Endometrial microvascular endothelial cells (primary cell): ENCODE results near the gene RERE. TPM values are rescaled to one million over a fixed set of nuclear protein-coding genes. Genes with fewer than 3 reads are reported as not detected.

Source experiments
- in situ Hi-C: cut with HindIII; loops from 2 replicates; pipeline ENCODE4 v1.10.0; 2017; ENCODE audit warnings: low sequenced_read_pairs, low pct_unique_long_range_greater_than_20kb; ENCODE audit errors: inconsistent ontology term
- total RNA-seq: library from RNA; depleted of rRNA; stranded (reverse); fragments of >200 nt; gene quantifications from one replicate; pipeline ENCODE4 v1.2.3, GENCODE V29; 2015; ENCODE audit errors: inconsistent ontology term

Gene RERE
- total RNA-seq, 1 donor from 2014 or later, result 16.5 TPM

DNA sequence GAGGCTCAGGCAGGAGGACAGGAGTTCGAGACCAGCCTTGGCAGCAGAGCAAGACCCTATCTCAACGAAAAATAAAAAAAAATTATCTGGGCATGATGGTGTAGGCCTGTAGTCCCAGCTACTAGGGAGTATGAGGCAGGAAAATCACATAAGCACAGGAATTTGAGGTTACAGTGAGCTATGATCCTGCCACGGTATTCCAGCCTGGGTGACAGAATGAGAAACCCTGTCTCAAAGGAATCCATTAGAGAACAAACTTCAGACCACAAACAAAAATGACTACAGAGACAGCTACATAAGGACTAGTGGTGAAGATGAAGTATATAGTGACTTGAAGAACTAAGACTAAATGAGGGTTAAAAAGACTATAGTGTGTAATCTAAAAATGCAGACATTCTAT, 233.1 kb downstream of the RERE start:
- in situ Hi-C loops, result no loop called here

DNA sequence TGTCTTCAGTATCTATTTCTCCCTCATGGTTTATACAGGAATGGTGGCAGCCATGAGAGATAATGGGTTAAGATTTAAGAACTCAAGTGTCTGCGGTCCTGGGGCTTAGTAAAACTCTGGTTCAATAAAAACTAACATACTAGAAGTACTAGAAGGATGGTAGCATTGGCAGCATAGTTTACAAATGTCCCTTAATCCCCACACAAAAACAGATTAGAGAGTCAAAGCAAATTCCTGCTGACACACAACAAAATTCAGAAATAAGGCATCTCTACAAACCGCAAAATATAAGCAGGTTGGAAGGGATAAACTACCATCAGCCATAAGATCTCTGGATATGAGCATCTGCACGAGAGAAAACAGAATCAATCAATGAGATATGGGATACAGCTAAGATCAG, 234.4 kb downstream of the RERE start:
- in situ Hi-C loops, result no loop called here

- in situ Hi-C loops, result no loop called here
Observed at GRCh38 chr1:8580566-8580965, 236.9 kb downstream of the RERE start.

DNA sequence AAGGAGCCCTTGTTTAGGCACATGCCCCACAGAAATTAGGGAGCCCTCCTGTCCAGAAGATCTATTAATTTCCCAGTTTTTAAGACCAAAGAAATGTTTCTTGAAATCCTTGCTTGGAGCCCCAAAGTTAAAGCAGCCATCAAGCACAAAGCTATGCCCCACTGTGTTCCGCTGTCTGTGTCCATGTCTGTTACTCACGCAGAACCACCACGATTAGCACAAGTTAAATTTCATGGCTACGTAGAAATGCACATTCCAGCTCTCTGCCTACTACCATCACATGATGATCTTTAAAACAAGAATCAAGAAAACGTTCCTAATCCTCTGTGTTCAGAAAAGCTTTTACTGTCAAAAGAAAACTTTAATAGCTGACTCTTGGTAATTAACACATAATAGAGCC, 238.5 kb downstream of the RERE start:
- in situ Hi-C loops, result no loop called here

- in situ Hi-C loops, result no loop called here
Observed at GRCh38 chr1:8578132-8578877, 239.1 kb downstream of the RERE start.

DNA sequence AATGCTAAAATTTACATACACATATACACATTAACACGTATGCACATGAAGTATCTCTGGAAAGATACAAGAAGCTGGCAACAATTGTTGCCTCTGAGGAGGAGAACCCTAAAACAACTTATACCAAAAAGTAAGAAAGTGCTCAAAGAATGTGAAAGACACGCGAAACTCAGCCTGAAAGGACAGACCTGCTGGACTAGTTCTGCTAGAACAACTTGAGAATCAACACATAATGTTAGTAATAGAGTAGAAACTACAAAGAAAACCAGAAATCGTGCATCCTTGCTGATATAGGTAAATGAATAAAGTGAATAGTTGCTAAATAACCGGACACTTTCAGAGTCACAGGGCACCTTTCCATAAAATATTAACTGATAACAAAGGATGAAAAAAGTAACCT, 242.5 kb downstream of the RERE start:
- in situ Hi-C loops, result loop anchor here (25.0 kb wide), 1 partner anchor 87 kb away; no protein-coding TSS in a partner anchor

- in situ Hi-C loops, result loop anchor here (25.0 kb wide), 1 partner anchor 90 kb away; no protein-coding TSS in a partner anchor
Observed at GRCh38 chr1:8572106-8572505, 245.3 kb downstream of the RERE start.

GRCh38 chr1:8571200-8571984, 246.0 kb downstream of the RERE start:
- in situ Hi-C loops, result loop anchor here (25.0 kb wide), 1 partner anchor 91 kb away; no protein-coding TSS in a partner anchor

GRCh38 chr1:8570465-8570864, 247.0 kb downstream of the RERE start:
- in situ Hi-C loops, result loop anchor here (25.0 kb wide), 1 partner anchor 92 kb away; no protein-coding TSS in a partner anchor

GRCh38 chr1:8569242-8569641, 248.2 kb downstream of the RERE start:
- in situ Hi-C loops, result loop anchor here (25.0 kb wide), 1 partner anchor 93 kb away; no protein-coding TSS in a partner anchor

DNA sequence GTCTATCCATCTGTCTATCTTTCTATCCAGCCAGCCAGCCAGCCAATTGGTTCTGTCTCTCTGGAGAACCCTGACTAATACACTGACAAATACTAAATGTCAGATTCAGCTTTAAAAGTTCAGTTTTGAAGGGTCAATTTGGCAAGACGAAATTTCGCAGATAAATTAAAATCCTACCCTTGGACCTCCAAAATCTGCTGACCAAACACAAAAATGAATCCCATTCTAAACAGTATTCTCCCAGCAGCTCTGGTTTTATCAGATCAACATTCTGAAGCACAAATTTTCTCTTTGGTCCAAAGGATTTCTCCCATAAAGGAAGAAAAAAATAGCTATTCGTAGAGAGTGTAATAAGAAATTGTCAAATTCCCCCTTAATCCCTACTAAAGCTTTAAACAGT, 248.6 kb downstream of the RERE start:
- in situ Hi-C loops, result loop anchor here (25.0 kb wide), 1 partner anchor 93 kb away; no protein-coding TSS in a partner anchor

GRCh38 chr1:8567146-8567545, 250.3 kb downstream of the RERE start:
- in situ Hi-C loops, result loop anchor here (25.0 kb wide), 1 partner anchor 95 kb away; no protein-coding TSS in a partner anchor

- in situ Hi-C loops, result loop anchor here (25.0 kb wide), 1 partner anchor 96 kb away; no protein-coding TSS in a partner anchor
Observed at GRCh38 chr1:8565802-8566201, 251.6 kb downstream of the RERE start.

DNA sequence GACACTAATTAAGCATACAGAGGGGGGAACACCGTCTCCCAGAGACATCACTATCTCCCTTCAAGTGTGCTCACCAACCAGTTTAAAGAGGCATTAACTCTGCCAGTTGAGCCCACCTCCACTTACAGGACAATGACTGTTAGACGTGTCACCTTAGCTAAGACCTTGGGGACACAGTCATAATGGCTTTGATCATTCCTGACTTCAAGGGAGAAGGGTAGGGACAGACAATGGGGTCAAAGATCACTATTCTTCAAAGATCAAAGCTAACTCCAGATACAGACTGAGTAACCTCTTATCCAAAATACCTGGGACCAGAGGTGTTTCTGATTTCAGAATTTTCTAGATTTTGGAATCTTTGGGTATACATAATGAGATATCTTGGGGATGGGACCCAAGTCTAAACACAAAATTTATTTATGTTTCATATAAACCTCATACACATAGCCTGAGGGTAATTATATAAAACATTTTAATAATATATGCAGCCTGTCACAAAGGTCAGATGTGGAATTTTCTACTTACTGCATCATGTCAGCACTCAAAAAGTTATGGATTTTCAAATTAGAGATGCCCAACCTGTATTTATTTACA, 253.4 kb downstream of the RERE start:
- in situ Hi-C loops, result loop anchor here (25.0 kb wide), 1 partner anchor 98 kb away; no protein-coding TSS in a partner anchor

DNA sequence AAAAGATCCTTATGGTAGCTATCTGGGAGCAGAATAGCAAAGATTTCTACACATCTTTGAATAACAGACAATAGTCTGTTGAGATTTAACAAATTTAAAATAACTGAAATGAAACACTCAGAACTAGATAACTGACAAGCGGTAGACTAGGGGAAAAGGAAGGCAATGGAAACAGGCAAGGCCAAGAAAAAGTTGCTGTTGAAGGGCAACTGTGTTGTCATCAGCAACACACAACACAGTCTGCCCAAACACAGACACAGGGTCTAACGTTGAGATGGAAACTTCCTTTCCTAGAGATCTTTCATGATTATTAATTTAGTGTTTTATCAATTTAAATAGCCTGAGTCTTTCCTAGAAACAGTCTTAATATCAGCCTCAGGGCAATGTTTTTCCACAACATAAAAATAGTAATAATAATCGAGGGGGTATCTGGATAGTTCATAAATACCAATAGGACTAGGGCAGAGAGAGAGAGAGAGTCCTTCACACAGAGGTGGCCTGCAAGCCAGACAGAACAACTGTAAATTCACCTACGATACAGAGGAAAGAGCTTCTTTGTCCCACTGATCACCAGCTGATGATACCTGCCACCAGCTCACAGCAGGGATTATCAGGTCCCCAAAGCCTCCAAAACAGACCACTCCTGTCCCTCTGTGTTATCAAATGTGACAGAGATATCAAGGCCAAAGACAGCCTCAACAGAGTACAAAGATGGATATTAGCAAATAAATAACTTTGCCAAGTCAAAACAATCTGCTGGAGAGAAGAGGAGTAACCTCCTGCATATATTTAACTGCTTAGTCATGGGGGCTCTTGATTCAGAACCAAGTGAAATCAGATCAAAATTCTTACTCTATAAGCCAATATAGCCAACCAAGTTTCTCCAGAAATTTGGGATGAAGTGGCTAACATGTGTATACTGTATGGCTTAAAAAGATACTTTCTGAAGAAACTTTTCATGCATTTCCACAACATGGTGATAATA, 254.3 kb downstream of the RERE start:
- in situ Hi-C loops, result loop anchor here (25.0 kb wide), 1 partner anchor 99 kb away; no protein-coding TSS in a partner anchor

GRCh38 chr1:8562222-8562621, 255.2 kb downstream of the RERE start:
- in situ Hi-C loops, result loop anchor here (25.0 kb wide), 1 partner anchor 100 kb away; no protein-coding TSS in a partner anchor

DNA sequence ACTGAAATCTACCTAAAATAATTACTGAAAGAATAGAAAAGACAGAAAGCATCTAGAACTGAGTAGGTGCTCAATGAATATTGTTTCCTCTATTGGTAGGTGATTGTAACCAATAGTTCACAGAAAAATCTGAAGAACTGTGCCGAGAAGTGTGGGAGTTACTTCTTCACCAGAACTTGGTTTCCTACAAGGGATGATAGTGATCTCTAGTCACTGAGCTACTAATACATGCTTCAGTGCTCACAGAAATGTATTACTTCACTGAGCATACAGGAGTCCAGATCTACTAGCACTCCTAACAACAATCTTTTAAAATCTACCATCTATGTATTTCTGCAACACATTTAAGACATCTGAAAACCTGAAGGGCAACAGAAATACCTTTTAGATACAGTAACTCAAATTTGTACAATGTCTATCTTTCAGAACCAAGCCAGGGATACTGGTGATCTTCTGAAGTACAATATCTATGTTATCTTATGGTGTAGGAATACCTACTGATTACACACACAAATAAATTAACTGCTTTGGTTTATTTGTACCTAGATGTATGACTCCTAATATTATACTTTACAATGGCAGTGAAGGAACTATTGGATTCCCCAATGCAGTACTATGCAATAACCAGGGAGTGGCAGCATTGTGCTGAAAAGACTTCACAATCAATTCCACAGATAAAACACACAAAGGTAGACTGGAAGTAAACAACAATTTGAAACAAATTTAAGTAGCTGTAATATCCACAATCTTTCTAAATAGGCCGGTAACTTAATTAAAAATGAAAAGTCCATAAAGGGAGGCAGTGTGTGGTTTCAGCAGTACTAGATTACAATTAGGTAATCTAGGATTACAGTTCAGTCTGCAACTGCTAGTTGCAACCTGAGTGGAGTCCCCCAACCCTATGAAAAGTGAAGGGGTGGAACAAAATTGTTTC, 256.6 kb downstream of the RERE start:
- in situ Hi-C loops, result loop anchor here (25.0 kb wide), 1 partner anchor 101 kb away; no protein-coding TSS in a partner anchor
